ENCODE results near the gene SOSTDC1. TPM values are rescaled to one million over a fixed set of nuclear protein-coding genes. Genes with fewer than 3 reads are reported as not detected.
A peak's percentile ranks its signal among the peaks of the same experiment; 100 is the strongest.

Gene SOSTDC1
- total RNA-seq, 1 donor = not detected

DNA sequence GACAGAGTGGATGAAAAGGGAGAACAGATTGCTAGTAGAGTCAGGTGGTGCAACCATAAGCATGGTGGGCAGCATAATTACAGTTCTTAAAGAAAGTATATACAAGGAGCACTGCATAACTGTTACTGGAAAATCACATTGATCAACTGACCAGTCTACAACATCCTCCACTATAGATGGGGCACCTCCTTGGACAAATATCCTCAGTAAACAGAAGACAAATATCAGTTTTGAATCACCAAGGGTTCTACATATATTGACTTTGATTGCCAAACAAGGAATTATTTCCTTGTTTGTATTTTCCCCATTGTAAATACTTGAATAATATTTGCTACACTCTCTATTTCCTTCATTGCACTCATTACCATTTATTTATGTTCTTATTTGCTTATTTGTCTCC is 26.6 kb downstream of the SOSTDC1 start:
- no peak for DNase-seq (ENCODE audit: insufficient read length, low spot score, missing footprints)
- H2AFZ ChIP-seq (ENCODE audit: low read length) = no peak overlapping the region
- no peaks in the 10 kb centered on the region for H3K27me3 ChIP-seq (ENCODE audit: insufficient read depth, low read length)
- no peaks in the 10 kb centered on the region for H3K4me1 ChIP-seq (ENCODE audit: insufficient read depth, low read length)
- no peak overlapping the region for H3K27ac ChIP-seq (ENCODE audit: low read depth, low read length)
- no peaks in the 10 kb centered on the region for H3K79me2 ChIP-seq (ENCODE audit: insufficient read depth, low read length)
- TF ChIP-seq, protein P1, sequence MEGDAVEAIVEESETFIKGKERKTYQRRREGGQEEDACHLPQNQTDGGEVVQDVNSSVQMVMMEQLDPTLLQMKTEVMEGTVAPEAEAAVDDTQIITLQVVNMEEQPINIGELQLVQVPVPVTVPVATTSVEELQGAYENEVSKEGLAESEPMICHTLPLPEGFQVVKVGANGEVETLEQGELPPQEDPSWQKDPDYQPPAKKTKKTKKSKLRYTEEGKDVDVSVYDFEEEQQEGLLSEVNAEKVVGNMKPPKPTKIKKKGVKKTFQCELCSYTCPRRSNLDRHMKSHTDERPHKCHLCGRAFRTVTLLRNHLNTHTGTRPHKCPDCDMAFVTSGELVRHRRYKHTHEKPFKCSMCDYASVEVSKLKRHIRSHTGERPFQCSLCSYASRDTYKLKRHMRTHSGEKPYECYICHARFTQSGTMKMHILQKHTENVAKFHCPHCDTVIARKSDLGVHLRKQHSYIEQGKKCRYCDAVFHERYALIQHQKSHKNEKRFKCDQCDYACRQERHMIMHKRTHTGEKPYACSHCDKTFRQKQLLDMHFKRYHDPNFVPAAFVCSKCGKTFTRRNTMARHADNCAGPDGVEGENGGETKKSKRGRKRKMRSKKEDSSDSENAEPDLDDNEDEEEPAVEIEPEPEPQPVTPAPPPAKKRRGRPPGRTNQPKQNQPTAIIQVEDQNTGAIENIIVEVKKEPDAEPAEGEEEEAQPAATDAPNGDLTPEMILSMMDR (IDR thresholded peaks at IDR 0.05; ENCODE audit: extremely low read depth, low read depth, low read length) = no peak
- no peaks in the 10 kb centered on the region for H3K9me3 ChIP-seq (ENCODE audit: low read depth, low read length)
- no peaks in the 10 kb centered on the region for H3K36me3 ChIP-seq (ENCODE audit: insufficient read depth, low read length)
- H3K4me3 ChIP-seq (ENCODE audit: insufficient read depth, low read length) = no peak overlapping the region
- H4K20me1 ChIP-seq (ENCODE audit: insufficient read depth, low read length) = no peaks in the 10 kb centered on the region
- no peak overlapping the region for H3K4me2 ChIP-seq (ENCODE audit: insufficient read depth, low read length)

DNA sequence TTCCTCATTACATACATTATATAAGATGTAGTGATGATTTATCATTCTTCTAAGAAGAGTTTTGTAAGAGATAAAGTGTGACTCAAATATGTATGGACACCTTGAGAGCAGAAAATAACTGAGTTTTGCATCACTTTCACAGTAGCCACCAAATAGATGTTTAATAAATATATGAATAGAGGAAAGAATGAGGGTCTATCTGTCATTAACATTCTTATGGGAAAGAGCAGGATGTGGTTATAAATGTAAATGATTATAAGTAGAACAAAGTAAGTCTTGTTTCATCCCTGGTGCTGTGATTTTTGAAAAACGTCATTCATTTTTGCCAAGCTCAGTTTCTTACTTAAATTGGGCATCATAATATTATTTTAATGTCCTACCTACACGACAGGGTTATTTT is 29.2 kb downstream of the SOSTDC1 start:
- H3K27me3 ChIP-seq (ENCODE audit: insufficient read depth, low read length) = no peaks in the 10 kb centered on the region
- TF ChIP-seq, protein P1 (IDR thresholded peaks at IDR 0.05; ENCODE audit: extremely low read depth, low read depth, low read length) = no peak

GRCh38 chr7:16433568-16434122 is 31.9 kb downstream of the SOSTDC1 start:
- Histone ChIP-seq H3K36me3 (ENCODE audit: insufficient read depth, low read length) (no peaks in the 10 kb centered on the region), H3K9me3 (ENCODE audit: low read depth, low read length) (no peaks in the 10 kb centered on the region), H3K27me3 (ENCODE audit: insufficient read depth, low read length) (no peaks in the 10 kb centered on the region), H3K4me3 (ENCODE audit: insufficient read depth, low read length) (peak overlapping the region; percentile 30), H3K27ac (ENCODE audit: low read depth, low read length) (no peak overlapping the region), H2AFZ (ENCODE audit: low read length) (peak overlapping the region; percentile 91), H4K20me1 (ENCODE audit: insufficient read depth, low read length) (no peaks in the 10 kb centered on the region), H3K4me2 (ENCODE audit: insufficient read depth, low read length) (peak overlapping the region; percentile 75), H3K79me2 (ENCODE audit: insufficient read depth, low read length) (no peaks in the 10 kb centered on the region), H3K4me1 (ENCODE audit: insufficient read depth, low read length) (peaks cover 15% of the 10 kb centered on the region)
- DNase-seq (ENCODE audit: insufficient read length, low spot score, missing footprints) = no peak
- TF ChIP-seq, protein P1 (IDR thresholded peaks at IDR 0.05; ENCODE audit: extremely low read depth, low read depth, low read length) = no peak

More for the DNA sequence above, 29.2 kb downstream of the SOSTDC1 start:
- Histone ChIP-seq H3K9me3 (ENCODE audit: low read depth, low read length) (no peaks in the 10 kb centered on the region), H3K4me1 (ENCODE audit: insufficient read depth, low read length) (no peaks in the 10 kb centered on the region), H3K27ac (ENCODE audit: low read depth, low read length) (no peak overlapping the region), H4K20me1 (ENCODE audit: insufficient read depth, low read length) (no peaks in the 10 kb centered on the region), H3K36me3 (ENCODE audit: insufficient read depth, low read length) (no peaks in the 10 kb centered on the region), H3K4me2 (ENCODE audit: insufficient read depth, low read length) (no peak overlapping the region), H3K79me2 (ENCODE audit: insufficient read depth, low read length) (no peaks in the 10 kb centered on the region), H2AFZ (ENCODE audit: low read length) (no peak overlapping the region), H3K4me3 (ENCODE audit: insufficient read depth, low read length) (no peak overlapping the region)
- no peak for DNase-seq (ENCODE audit: insufficient read length, low spot score, missing footprints)

- H2AFZ ChIP-seq (ENCODE audit: low read length) = no peak overlapping the region
These were observed 33.2 kb downstream of the SOSTDC1 start for GRCh38 chr7:16432425-16432731.

More at GRCh38 chr7:16432425-16432731, 33.2 kb downstream of the SOSTDC1 start:
- H4K20me1 ChIP-seq (ENCODE audit: insufficient read depth, low read length) = no peaks in the 10 kb centered on the region
- no peaks in the 10 kb centered on the region for H3K36me3 ChIP-seq (ENCODE audit: insufficient read depth, low read length)
- no peak overlapping the region for H3K27ac ChIP-seq (ENCODE audit: low read depth, low read length)
- H3K4me1 ChIP-seq (ENCODE audit: insufficient read depth, low read length) = peaks cover 21% of the 10 kb centered on the region
- no peak overlapping the region for H3K4me3 ChIP-seq (ENCODE audit: insufficient read depth, low read length)
- H3K9me3 ChIP-seq (ENCODE audit: low read depth, low read length) = no peaks in the 10 kb centered on the region
- no peak overlapping the region for H3K4me2 ChIP-seq (ENCODE audit: insufficient read depth, low read length)
- DNase-seq (ENCODE audit: insufficient read length, low spot score, missing footprints) = no peak
- no peaks in the 10 kb centered on the region for H3K79me2 ChIP-seq (ENCODE audit: insufficient read depth, low read length)
- TF ChIP-seq, protein P1 (IDR thresholded peaks at IDR 0.05; ENCODE audit: extremely low read depth, low read depth, low read length) = no peak
- H3K27me3 ChIP-seq (ENCODE audit: insufficient read depth, low read length) = no peaks in the 10 kb centered on the region
